ENCODE measurements around the gene ANKRD65. TPM values are rescaled to one million over a fixed set of nuclear protein-coding genes. Genes with fewer than 3 reads are reported as not detected.
"Not testable (repeated sequence)": the region's sequence is repeated elsewhere in the genome, so short reads cannot be mapped to it uniquely, and the experiment has no call there.

Gene ANKRD65
- total RNA-seq, 2 experiments from 2014 or later: not detected

DNA sequence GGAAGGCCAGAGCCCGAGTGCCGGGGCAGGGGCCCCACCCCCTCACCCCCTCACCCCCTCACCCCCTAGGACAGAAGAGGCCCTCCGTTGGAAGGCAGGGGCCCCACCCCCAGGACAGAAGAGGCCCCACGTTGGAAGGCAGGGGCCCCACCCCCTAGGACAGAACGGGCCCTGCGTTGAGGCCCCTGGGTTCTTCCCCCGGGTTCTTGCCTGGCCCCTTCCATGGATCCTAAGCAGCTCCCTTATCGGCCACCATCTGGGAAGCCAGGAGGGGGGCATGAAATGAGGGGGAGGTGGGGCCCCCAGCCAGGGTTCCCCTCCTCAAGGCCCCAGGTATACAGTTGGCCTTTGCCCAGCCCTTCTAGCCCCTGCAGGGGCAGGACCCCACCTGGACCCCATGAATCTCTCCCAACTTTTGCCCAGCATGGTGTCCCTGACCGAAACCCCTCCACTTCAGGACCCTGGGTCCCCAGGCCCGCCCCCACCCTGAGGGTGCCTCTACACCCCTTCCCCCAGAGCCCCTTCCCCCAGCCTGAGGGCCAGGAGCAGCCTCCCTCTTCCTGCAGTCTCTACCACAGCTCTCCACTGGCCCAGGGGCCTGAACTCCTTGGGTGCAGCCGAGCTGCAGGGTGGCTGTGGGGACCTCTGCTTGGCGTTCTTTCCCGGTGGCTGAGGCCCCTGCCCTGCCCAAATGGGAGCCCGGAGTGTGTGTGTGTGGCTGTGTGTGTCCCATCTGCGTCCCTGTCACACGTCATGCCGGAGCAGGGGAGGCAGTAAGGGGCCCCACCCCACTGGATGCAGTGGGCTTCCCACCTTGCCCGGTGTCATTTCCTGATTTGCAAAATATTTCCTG, 10.1 kb upstream of the ANKRD65 start:
- Mint-ChIP-seq H3K9me3 (no peaks in the 10 kb centered on the region), H3K27me3 (peaks cover 26% of the 10 kb centered on the region), H3K36me3 (no peaks in the 10 kb centered on the region), H3K4me3 (no peak overlapping the region), H3K4me1 (peaks cover 3% of the 10 kb centered on the region), H3K27ac (no peak overlapping the region)
- no peak for DNase-seq
- POLR2A ChIA-PET: no interaction called here
- no peak for ATAC-seq (ENCODE audit: low read depth)

- peaks cover 5% of the 10 kb centered on the region for H3K4me1 Mint-ChIP-seq
- POLR2A ChIA-PET: no interaction called here
- no peaks in the 10 kb centered on the region for H3K36me3 Mint-ChIP-seq
- no peak for ATAC-seq (ENCODE audit: low read depth)
- no peaks in the 10 kb centered on the region for H3K9me3 Mint-ChIP-seq
- peaks cover 28% of the 10 kb centered on the region for H3K27me3 Mint-ChIP-seq
- H3K4me3 Mint-ChIP-seq: no peak overlapping the region
- no peak overlapping the region for H3K27ac Mint-ChIP-seq
- no peak for DNase-seq
These were observed 9.3 kb upstream of the ANKRD65 start for GRCh38 chr1:1430114-1430982.

DNA sequence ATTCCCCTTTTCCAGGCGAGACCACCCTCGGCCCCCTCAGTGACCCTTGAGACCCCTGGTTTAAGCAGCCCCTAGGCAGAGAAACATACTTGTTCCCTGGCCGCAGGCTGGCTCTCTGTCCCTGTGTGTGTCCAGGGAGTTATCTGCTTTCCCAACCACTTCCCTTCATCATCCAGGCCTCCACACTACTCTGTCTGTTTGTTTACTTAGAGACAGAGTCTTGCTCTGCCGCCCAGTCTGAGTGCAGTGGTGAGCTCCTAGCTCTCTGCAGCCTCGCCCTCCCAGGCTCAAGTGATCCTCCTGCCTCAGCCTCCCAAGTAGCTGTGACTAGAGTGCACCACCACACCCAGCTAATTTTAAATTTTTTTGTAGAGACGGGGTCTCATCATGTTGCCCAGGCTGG, 8.6 kb upstream of the ANKRD65 start:
- no peaks in the 10 kb centered on the region for H3K36me3 Mint-ChIP-seq
- H3K4me3 Mint-ChIP-seq: no peak overlapping the region
- no peaks in the 10 kb centered on the region for H3K9me3 Mint-ChIP-seq
- DNase-seq (no peak), ATAC-seq (ENCODE audit: low read depth) (no peak)
- H3K27me3 Mint-ChIP-seq: peaks cover 23% of the 10 kb centered on the region
- POLR2A ChIA-PET: no interaction called here
- H3K27ac Mint-ChIP-seq: no peak overlapping the region
- peaks cover 2% of the 10 kb centered on the region for H3K4me1 Mint-ChIP-seq

DNA sequence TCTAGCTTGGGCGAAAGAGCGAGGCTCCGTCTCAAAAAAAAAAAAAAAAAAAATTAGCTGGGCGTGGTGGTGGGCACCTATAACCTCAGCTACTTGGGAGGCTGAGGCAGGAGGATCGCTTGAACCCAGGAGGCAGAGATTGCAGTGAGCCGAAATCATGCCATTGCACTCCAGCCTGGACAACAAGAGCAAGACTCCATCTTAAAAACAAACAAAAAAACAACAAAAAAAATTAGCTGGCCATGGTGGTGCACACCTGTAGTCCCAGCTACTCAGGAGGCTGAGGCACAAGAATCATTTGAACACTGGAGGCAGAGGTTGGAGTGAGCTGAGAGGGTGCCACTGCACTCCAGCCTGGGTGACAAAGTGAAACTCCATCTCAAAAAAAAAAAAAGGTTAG, 7.9 kb upstream of the ANKRD65 start:
- peaks cover 27% of the 10 kb centered on the region for H3K27me3 Mint-ChIP-seq
- POLR2A ChIA-PET; H3K4me1 Mint-ChIP-seq; H3K9me3 Mint-ChIP-seq; DNase-seq; H3K36me3 Mint-ChIP-seq; H3K27ac Mint-ChIP-seq; ATAC-seq (ENCODE audit: low read depth); H3K4me3 Mint-ChIP-seq: not testable (repeated sequence)

DNA sequence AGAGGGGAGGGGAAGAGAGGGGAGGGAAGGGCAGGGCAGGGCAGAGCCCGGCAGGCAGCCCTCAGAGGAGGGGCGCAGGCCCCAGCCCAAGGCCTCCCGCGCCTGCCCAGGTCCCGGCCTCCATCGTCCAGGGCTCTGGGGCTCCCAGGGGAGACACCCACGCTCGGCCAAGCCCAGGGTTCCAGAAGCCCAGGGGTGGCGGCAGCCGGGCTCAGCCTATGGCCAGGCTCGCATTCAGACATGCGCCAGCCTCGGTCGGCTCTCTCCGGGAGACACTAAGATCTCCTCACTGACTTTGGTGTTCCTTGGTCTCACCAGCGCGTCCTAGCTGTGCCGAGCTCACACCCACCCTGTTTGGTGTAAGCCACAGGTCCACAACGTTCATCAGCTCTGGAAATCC, 7.1 kb upstream of the ANKRD65 start:
- POLR2A ChIA-PET: no interaction called here
- no peak for ATAC-seq (ENCODE audit: low read depth)
- H3K27me3 Mint-ChIP-seq: peaks cover 28% of the 10 kb centered on the region
- DNase-seq: no peak
- H3K9me3 Mint-ChIP-seq: no peaks in the 10 kb centered on the region
- H3K36me3 Mint-ChIP-seq: no peaks in the 10 kb centered on the region
- H3K4me3 Mint-ChIP-seq: no peak overlapping the region
- peaks cover 3% of the 10 kb centered on the region for H3K4me1 Mint-ChIP-seq
- H3K27ac Mint-ChIP-seq: no peak overlapping the region

- Mint-ChIP-seq H3K4me1 (peaks cover 7% of the 10 kb centered on the region), H3K9me3 (no peaks in the 10 kb centered on the region), H3K27ac (no peak overlapping the region), H3K27me3 (peaks cover 32% of the 10 kb centered on the region), H3K4me3 (no peak overlapping the region), H3K36me3 (no peaks in the 10 kb centered on the region)
- ATAC-seq (ENCODE audit: low read depth): no peak
- DNase-seq: no peak
- POLR2A ChIA-PET: no interaction called here
These were observed 6.7 kb upstream of the ANKRD65 start for GRCh38 chr1:1427820-1428148.

GRCh38 chr1:1427106-1427819, 6.2 kb upstream of the ANKRD65 start:
- Mint-ChIP-seq H3K27ac (no peak overlapping the region), H3K9me3 (no peaks in the 10 kb centered on the region), H3K36me3 (no peaks in the 10 kb centered on the region), H3K4me1 (peaks cover 10% of the 10 kb centered on the region), H3K27me3 (peaks cover 33% of the 10 kb centered on the region), H3K4me3 (no peak overlapping the region)
- no peak for DNase-seq
- POLR2A ChIA-PET: no interaction called here
- ATAC-seq (ENCODE audit: low read depth): no peak

- H3K27me3 Mint-ChIP-seq: peaks cover 33% of the 10 kb centered on the region
- H3K9me3 Mint-ChIP-seq: no peaks in the 10 kb centered on the region
- H3K4me1 Mint-ChIP-seq: peaks cover 10% of the 10 kb centered on the region
- no peak overlapping the region for H3K4me3 Mint-ChIP-seq
- DNase-seq (peak; percentile 35), ATAC-seq (ENCODE audit: low read depth) (no peak)
- no peaks in the 10 kb centered on the region for H3K36me3 Mint-ChIP-seq
- H3K27ac Mint-ChIP-seq: peak overlapping the region; percentile 8
- POLR2A ChIA-PET: interaction anchor here (0.6 kb wide), 1 partner anchor 15 kb away, joined by 4 read pairs; no protein-coding TSS in a partner anchor
These were observed 5.5 kb upstream of the ANKRD65 start for GRCh38 chr1:1426496-1427105.

GRCh38 chr1:1425753-1426495, 4.8 kb upstream of the ANKRD65 start:
- peaks cover 33% of the 10 kb centered on the region for H3K27me3 Mint-ChIP-seq
- H3K27ac Mint-ChIP-seq: peak overlapping the region; percentile 8
- H3K4me1 Mint-ChIP-seq: peaks cover 10% of the 10 kb centered on the region
- H3K9me3 Mint-ChIP-seq: no peaks in the 10 kb centered on the region
- no peak overlapping the region for H3K4me3 Mint-ChIP-seq
- no peaks in the 10 kb centered on the region for H3K36me3 Mint-ChIP-seq
- ATAC-seq (ENCODE audit: low read depth) (no peak), DNase-seq (peak; percentile 39)
- POLR2A ChIA-PET: interaction anchor here (0.6 kb wide), 1 partner anchor 15 kb away, joined by 4 read pairs; no protein-coding TSS in a partner anchor

- DNase-seq (no peak), ATAC-seq (ENCODE audit: low read depth) (no peak)
- Mint-ChIP-seq H3K27me3 (peaks cover 36% of the 10 kb centered on the region), H3K4me3 (no peak overlapping the region), H3K36me3 (no peaks in the 10 kb centered on the region), H3K27ac (no peak overlapping the region), H3K4me1 (peaks cover 10% of the 10 kb centered on the region), H3K9me3 (no peaks in the 10 kb centered on the region)
- POLR2A ChIA-PET: interaction anchor here (0.7 kb wide), 1 partner anchor 189 kb away, joined by 3 read pairs; no protein-coding TSS in a partner anchor
These were observed 4.3 kb upstream of the ANKRD65 start for GRCh38 chr1:1425426-1425752.

GRCh38 chr1:1424707-1425106, 3.6 kb upstream of the ANKRD65 start:
- POLR2A ChIA-PET: interaction anchor here (0.7 to 1.8 kb wide), 2 partner anchors 17 to 188 kb away, joined by 3 to 5 read pairs; no protein-coding TSS in a partner anchor
- ATAC-seq (ENCODE audit: low read depth) (no peak), DNase-seq (no peak)
- Mint-ChIP-seq H3K27ac (no peak overlapping the region), H3K4me3 (no peak overlapping the region), H3K27me3 (peaks cover 34% of the 10 kb centered on the region), H3K36me3 (no peaks in the 10 kb centered on the region), H3K9me3 (no peaks in the 10 kb centered on the region), H3K4me1 (peaks cover 10% of the 10 kb centered on the region)

DNA sequence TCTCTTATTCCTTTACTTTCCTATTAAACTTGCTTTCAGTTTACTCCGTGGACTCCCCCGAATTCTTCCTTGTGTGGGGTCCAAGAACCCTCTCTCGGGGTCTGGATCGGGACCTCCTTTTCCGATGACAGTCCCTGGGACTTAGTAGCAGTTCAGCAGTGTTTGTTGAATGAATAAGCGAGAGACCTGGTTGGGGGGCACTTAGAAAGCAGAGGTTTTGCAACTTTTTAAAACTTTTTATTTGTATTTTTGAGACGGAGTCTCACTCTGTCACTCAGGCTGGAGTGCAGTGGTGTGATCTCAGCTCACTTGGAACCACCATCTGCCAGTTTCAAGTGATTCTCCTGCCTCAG, 2.1 kb upstream of the ANKRD65 start:
- DNase-seq (no peak), ATAC-seq (ENCODE audit: low read depth) (no peak)
- H3K4me1 Mint-ChIP-seq: peaks cover 12% of the 10 kb centered on the region
- no peaks in the 10 kb centered on the region for H3K9me3 Mint-ChIP-seq
- H3K27me3 Mint-ChIP-seq: peaks cover 21% of the 10 kb centered on the region
- no peak overlapping the region for H3K27ac Mint-ChIP-seq
- H3K36me3 Mint-ChIP-seq: no peaks in the 10 kb centered on the region
- H3K4me3 Mint-ChIP-seq: no peak overlapping the region
- POLR2A ChIA-PET: interaction anchor here (0.6 to 1.8 kb wide), 2 partner anchors 16 to 596 kb away, joined by 3 to 5 read pairs; partner anchors contain the start of gene GABRD
